HL-60 (cell line): Measurements from ENCODE around the gene HOXB4.

Experiments used
- POLR2AphosphoS5 ChIP-seq: IDR thresholded peaks from 2 replicates; pipeline ENCODE4 v1.6.1; 2012; ENCODE audit warnings: low read depth
- TF ChIP-seq, protein P1 (sequence below): IDR thresholded peaks from one replicate; pipeline ENCODE4 v1.5.1; 2011; ENCODE audit warnings: low read length, control low read depth, inconsistent platforms; ENCODE audit not compliant: insufficient read depth

DNA sequence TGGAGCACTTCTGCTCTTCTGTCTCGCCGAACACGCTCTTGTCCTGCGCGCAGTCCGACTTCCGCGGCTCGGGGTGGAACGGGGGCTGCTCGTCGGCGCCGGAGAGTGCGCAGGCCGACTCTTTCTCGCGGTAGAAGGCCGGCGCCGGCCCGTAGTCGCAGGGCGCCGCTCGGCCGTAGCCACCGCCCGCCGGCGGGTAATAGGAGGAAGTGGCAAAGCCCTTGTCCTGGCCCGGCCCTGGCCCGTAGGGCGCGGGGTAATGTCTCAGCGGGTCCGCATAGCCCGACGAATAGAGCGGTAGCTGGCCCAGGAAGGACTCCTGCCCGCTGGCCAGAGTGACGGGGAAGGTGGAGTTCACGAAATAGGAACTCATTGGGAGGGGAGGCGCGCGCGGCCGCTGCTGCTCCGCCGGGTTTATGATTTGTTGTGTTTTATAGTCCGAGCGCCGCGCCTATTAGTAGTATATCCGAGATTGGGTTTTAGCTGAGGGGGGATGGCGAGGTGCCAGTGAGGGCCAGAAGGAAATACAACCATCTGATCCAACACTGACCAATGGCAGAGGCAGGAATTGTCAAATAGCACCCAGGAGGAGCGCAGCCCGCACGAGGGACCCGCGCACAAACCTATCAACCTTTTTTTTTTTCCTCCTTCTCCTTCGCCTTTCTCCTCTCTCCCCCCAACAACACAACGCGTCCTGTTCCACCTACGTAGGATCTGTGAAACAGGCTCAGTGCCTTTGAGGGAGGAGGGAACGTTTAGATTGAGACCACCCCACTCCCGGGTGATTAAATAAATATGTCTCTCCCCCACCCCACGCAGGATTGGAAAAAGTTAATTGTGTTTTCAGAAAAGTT lies 19.9 kb upstream of the HOXB4 start:
- TF ChIP-seq, protein P1, sequence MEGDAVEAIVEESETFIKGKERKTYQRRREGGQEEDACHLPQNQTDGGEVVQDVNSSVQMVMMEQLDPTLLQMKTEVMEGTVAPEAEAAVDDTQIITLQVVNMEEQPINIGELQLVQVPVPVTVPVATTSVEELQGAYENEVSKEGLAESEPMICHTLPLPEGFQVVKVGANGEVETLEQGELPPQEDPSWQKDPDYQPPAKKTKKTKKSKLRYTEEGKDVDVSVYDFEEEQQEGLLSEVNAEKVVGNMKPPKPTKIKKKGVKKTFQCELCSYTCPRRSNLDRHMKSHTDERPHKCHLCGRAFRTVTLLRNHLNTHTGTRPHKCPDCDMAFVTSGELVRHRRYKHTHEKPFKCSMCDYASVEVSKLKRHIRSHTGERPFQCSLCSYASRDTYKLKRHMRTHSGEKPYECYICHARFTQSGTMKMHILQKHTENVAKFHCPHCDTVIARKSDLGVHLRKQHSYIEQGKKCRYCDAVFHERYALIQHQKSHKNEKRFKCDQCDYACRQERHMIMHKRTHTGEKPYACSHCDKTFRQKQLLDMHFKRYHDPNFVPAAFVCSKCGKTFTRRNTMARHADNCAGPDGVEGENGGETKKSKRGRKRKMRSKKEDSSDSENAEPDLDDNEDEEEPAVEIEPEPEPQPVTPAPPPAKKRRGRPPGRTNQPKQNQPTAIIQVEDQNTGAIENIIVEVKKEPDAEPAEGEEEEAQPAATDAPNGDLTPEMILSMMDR, result no peak
- TF ChIP-seq POLR2AphosphoS5, result no peak
